Neutrophil (primary cell): ENCODE results near the gene ID3.

Experiments
- H3K27ac ChIP-seq: fragments of 200-600 bp; sonication (generic); 2 replicates; pipeline ENCODE4 v1.5.1; 2016; ENCODE audit warnings: mild to moderate bottlenecking, moderate library complexity
- H3K27me3 ChIP-seq: fragments of 200-600 bp; sonication (generic); 2 replicates; pipeline ENCODE4 v1.6.0; 2016; ENCODE audit warnings: mild to moderate bottlenecking
- H3K36me3 ChIP-seq: fragments of 200-600 bp; sonication (generic); 2 replicates; pipeline ENCODE4 v1.5.1; 2017
- H3K4me1 ChIP-seq, 2 experiments: fragments of 200-600 bp in 1 of 2; sonication (generic) in 1 of 2; 1 replicate in 1 of 2; 2 replicates in 1 of 2; pipeline versions ENCODE4 v1.5.1 to v1.6.1; 2013 to 2016; ENCODE audit warnings: low read depth in 1 of 2, low read length in 1 of 2, mild to moderate bottlenecking in 1 of 2, moderate library complexity in 1 of 2; ENCODE audit not compliant: control insufficient read depth in 1 of 2, insufficient read depth in 1 of 2
- H3K4me3 ChIP-seq, 2 experiments: fragments of 200-600 bp in 1 of 2; sonication (generic) in 1 of 2; 1 replicate in 1 of 2; 2 replicates in 1 of 2; pipeline ENCODE4 v1.5.1; 2013 to 2016; ENCODE audit warnings: low read depth in 1 of 2, low read length in 1 of 2, mild to moderate bottlenecking in 1 of 2, moderate library complexity in 1 of 2
- H3K9me3 ChIP-seq: fragments of 200-600 bp; sonication (generic); 2 replicates; pipeline ENCODE4 v1.5.1; 2016
- TF ChIP-seq, protein P1 (sequence below): fragments of 200-600 bp; sonication (generic); IDR thresholded peaks from 2 replicates; pipeline ENCODE4 v1.5.1; 2016; ENCODE audit warnings: antibody characterized with exemption

Gene ID3

GRCh38 chr1:23530087-23530746 is 29.1 kb downstream of the ID3 start:
- no peaks in the 10 kb centered on the region for H3K27me3 ChIP-seq
- H3K27ac ChIP-seq = peak overlapping the region; percentile 92
- no peaks in the 10 kb centered on the region for H3K36me3 ChIP-seq
- TF ChIP-seq, protein P1, sequence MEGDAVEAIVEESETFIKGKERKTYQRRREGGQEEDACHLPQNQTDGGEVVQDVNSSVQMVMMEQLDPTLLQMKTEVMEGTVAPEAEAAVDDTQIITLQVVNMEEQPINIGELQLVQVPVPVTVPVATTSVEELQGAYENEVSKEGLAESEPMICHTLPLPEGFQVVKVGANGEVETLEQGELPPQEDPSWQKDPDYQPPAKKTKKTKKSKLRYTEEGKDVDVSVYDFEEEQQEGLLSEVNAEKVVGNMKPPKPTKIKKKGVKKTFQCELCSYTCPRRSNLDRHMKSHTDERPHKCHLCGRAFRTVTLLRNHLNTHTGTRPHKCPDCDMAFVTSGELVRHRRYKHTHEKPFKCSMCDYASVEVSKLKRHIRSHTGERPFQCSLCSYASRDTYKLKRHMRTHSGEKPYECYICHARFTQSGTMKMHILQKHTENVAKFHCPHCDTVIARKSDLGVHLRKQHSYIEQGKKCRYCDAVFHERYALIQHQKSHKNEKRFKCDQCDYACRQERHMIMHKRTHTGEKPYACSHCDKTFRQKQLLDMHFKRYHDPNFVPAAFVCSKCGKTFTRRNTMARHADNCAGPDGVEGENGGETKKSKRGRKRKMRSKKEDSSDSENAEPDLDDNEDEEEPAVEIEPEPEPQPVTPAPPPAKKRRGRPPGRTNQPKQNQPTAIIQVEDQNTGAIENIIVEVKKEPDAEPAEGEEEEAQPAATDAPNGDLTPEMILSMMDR = no peak
- no peaks in the 10 kb centered on the region for H3K9me3 ChIP-seq
- H3K4me3 ChIP-seq = peak overlapping the region; percentile 83 to 89
- H3K4me1 ChIP-seq = peaks cover 96 to 97% of the 10 kb centered on the region in 2 experiments

DNA sequence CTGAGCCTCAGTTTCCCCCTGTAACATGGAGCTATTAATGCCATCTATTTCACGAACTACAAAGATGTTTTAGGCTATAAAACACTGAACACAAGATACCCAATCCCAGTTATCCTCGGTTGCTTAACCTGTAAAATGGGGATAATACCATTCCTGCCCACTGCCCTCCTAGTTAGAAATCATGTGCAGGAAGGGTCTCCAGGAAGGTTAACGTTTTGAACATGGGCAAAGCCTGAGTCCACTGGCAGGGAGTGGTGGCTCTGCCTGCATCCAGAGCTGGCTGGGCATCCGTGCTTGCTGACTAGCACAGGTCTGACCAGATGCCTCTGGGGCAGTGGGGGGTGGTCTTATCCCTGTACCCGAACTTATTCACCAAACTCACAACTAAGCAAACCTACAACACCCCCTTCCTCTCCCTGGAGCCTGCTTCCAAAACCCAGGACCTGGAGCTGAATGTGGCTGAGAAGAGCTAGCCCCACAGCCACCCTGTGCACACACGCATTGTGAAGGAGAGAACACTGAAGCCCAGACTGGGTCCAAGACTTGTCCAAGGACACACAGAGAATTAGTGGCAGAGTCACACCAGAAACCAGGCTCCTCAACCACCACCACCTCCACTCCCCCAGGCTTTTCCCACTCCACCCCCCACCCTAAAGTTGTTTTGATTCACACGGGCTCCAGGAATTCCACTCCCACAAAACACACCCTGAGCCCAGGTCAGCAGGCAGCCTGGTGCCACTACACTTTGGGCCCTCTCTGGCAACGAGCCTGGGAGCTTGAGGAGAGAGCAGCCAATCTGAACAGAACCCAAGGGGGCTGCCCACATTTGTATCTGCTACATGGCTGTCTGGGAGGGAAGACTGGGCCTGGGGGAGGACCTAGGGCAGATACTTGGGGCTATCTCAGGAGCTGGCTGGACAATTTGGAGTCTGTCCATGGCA is 29.9 kb downstream of the ID3 start:
- Histone ChIP-seq H3K36me3 (no peaks in the 10 kb centered on the region), H3K4me1 (peaks cover 98% of the 10 kb centered on the region in 2 experiments), H3K4me3 (peak overlapping the region; percentile 83 to 89), H3K9me3 (no peaks in the 10 kb centered on the region), H3K27me3 (no peaks in the 10 kb centered on the region), H3K27ac (peak overlapping the region; percentile 92)
- TF ChIP-seq, protein P1 = no peak

GRCh38 chr1:23528250-23528978 is 30.9 kb downstream of the ID3 start:
- Histone ChIP-seq H3K27ac (peak overlapping the region; percentile 92), H3K36me3 (no peaks in the 10 kb centered on the region), H3K27me3 (no peaks in the 10 kb centered on the region), H3K4me1 (peaks cover 98% of the 10 kb centered on the region in 2 experiments), H3K9me3 (no peaks in the 10 kb centered on the region), H3K4me3 (peak overlapping the region; percentile 83 to 89)
- TF ChIP-seq, protein P1 = peak; percentile 52

DNA sequence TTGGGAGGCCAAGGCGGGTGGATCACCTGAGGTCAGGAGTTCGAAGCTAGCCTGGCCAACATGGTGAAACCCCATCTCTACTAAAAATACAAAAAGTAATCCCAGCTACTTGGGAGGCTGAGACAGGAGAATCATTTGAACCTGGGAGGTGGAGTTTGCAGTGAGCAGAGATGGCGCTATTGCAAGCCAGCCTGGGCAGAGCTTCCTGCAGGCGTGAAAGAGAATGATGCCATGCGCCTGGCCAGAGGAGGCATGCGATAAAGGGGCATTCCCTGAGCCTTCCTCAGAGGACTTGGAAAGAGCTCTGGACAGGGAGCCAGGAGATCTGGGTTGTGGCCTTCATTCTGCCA is 31.4 kb downstream of the ID3 start:
- Histone ChIP-seq H3K36me3 (no peaks in the 10 kb centered on the region), H3K27me3 (no peaks in the 10 kb centered on the region), H3K9me3 (no peaks in the 10 kb centered on the region), H3K4me3 (peak overlapping the region; percentile 83 to 89), H3K4me1 (peaks cover 98% of the 10 kb centered on the region in 2 experiments), H3K27ac (peak overlapping the region; percentile 92)
- TF ChIP-seq, protein P1 = no peak

GRCh38 chr1:23527366-23527765 is 31.9 kb downstream of the ID3 start:
- TF ChIP-seq, protein P1 = no peak
- Histone ChIP-seq H3K4me1 (peaks cover 98% of the 10 kb centered on the region in 2 experiments), H3K27ac (peak overlapping the region; percentile 92), H3K36me3 (no peaks in the 10 kb centered on the region), H3K4me3 (peak overlapping the region; percentile 83 to 89), H3K9me3 (no peaks in the 10 kb centered on the region), H3K27me3 (no peaks in the 10 kb centered on the region)
